Activated naive CD8-positive, alpha-beta T cell treated with anti-CD3 and anti-CD28 coated beads, Interleukin-2, amount 10 ng/mL, durations not matched to agents 7 days and 5 days (primary cell): ENCODE measurements around the gene SNCG. TPM values are rescaled to one million over a fixed set of nuclear protein-coding genes. Genes with fewer than 3 reads are reported as not detected.
"Not testable (repeated sequence)": the region's sequence is repeated elsewhere in the genome, so short reads cannot be mapped to it uniquely, and the experiment has no call there.

Experiments used
- ATAC-seq: fragments of 150-1000 bp; cut with Tn5 transposase; one replicate; pipeline ENCODE4 v1.10.0; 2021; ENCODE audit warnings: low read depth, moderate library complexity
- POLR2A ChIA-PET: fragments of 350-600 bp; sonication (Branson Sonifier 250); formaldehyde crosslinking; loops from one replicate; lab custom pipeline; 2021; ENCODE audit warnings: antibody characterized with exemption; lab: Charles Lee
- DNase-seq: peaks from one replicate; pipeline ENCODE4 v3.0.0; 2021
- H3K27ac Mint-ChIP-seq: one replicate; pipeline ENCODE4 v1.8.0; 2022; ENCODE audit warnings: mild to moderate bottlenecking, mixed read lengths
- H3K27me3 Mint-ChIP-seq: one replicate; pipeline ENCODE4 v1.8.0; 2022; ENCODE audit warnings: mild to moderate bottlenecking, moderate library complexity, mixed read lengths
- H3K36me3 Mint-ChIP-seq: one replicate; pipeline ENCODE4 v1.8.0; 2021; ENCODE audit warnings: mild to moderate bottlenecking, mixed read lengths
- H3K4me1 Mint-ChIP-seq: one replicate; pipeline ENCODE4 v1.8.0; 2021; ENCODE audit warnings: mixed read lengths
- H3K4me3 Mint-ChIP-seq: one replicate; pipeline ENCODE4 v1.8.0; 2022; ENCODE audit warnings: mild to moderate bottlenecking, moderate library complexity, mixed read lengths
- H3K9me3 Mint-ChIP-seq: one replicate; pipeline ENCODE4 v1.8.0; 2021; ENCODE audit warnings: mixed read lengths
- total RNA-seq, 2 experiments: library from RNA; stranded (reverse); gene quantifications; one replicate each; pipeline ENCODE4 v1.2.3, GENCODE V29; 2021

SNCG gene
- total RNA-seq, 2 experiments from 2014 or later = not detected

GRCh38 chr10:86968994-86969355, 10.6 kb downstream of the SNCG start:
- POLR2A ChIA-PET = interaction anchor here (0.6 kb wide), 1 partner anchor 123 kb away, joined by 3 read pairs; no protein-coding TSS in a partner anchor
- H3K4me3 Mint-ChIP-seq = no peak overlapping the region
- peaks cover 28% of the 10 kb centered on the region for H3K4me1 Mint-ChIP-seq
- H3K36me3 Mint-ChIP-seq = no peaks in the 10 kb centered on the region
- H3K9me3 Mint-ChIP-seq = no peaks in the 10 kb centered on the region
- H3K27me3 Mint-ChIP-seq = peaks cover 20% of the 10 kb centered on the region
- ATAC-seq = no peak
- no peak for DNase-seq
- no peak overlapping the region for H3K27ac Mint-ChIP-seq

GRCh38 chr10:86969421-86970041, 11.1 kb downstream of the SNCG start:
- POLR2A ChIA-PET = no interaction called here
- DNase-seq (no peak), ATAC-seq (no peak)
- Mint-ChIP-seq H3K4me1 (peaks cover 28% of the 10 kb centered on the region), H3K27me3 (peaks cover 20% of the 10 kb centered on the region), H3K9me3 (no peaks in the 10 kb centered on the region), H3K27ac (no peak overlapping the region), H3K36me3 (no peaks in the 10 kb centered on the region), H3K4me3 (no peak overlapping the region)

DNA sequence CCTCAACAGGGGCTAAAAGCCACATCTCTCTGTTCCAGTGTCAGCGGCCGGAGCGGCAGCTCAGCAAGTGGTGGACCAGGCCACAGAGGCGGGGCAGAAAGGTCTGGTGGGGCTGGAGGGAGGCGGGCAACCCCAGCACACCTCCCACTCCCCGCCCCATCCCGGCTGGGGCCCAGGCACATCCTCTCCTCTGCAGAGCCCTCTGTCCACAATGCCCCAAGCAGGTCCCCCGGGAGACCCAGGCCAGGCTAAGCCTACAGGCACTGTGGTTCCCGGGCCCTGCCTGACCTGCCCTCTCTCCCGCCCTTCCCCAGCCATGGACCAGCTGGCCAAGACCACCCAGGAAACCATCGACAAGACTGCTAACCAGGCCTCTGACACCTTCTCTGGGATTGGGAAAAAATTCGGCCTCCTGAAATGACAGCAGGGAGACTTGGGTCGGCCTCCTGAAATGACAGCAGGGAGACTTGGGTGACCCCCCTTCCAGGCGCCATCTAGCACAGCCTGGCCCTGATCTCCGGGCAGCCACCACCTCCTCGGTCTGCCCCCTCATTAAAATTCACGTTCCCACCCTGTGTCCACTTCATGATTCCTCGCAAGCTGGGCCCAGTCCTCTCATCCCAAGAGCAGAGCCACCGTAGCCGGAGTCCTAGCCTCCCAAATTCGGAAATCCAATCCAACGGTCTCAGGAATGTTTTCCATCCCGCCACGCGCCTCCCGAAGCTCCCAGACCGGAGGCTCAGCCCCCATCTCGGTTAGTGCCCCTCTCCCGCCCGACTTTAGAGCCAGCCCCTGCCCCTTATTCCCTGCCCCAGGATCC, 12.0 kb downstream of the SNCG start:
- peaks cover 28% of the 10 kb centered on the region for H3K4me1 Mint-ChIP-seq
- peak overlapping the region; percentile 51 for H3K27ac Mint-ChIP-seq
- ATAC-seq (no peak), DNase-seq (no peak)
- no peaks in the 10 kb centered on the region for H3K36me3 Mint-ChIP-seq
- H3K4me3 Mint-ChIP-seq = peak overlapping the region; percentile 74
- H3K27me3 Mint-ChIP-seq = peaks cover 20% of the 10 kb centered on the region
- no peaks in the 10 kb centered on the region for H3K9me3 Mint-ChIP-seq
- POLR2A ChIA-PET = no interaction called here

DNA sequence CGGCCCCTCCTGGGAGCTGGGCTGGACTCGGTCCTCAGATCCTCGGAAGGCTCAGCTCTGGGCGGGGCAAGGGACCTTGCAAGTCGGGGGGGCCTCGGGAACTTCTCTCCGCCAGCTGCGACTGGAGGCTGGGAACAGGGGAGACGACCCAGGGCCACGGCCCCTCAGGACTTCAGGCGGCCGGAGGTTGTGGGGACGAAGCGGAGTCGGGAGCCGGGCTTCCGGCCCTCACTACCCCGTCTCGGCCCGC, 12.5 kb downstream of the SNCG start:
- H3K27ac Mint-ChIP-seq = peak overlapping the region; percentile 51
- peak overlapping the region; percentile 74 for H3K4me3 Mint-ChIP-seq
- DNase-seq (no peak), ATAC-seq (no peak)
- H3K4me1 Mint-ChIP-seq = peaks cover 23% of the 10 kb centered on the region
- H3K36me3 Mint-ChIP-seq = no peaks in the 10 kb centered on the region
- peaks cover 20% of the 10 kb centered on the region for H3K27me3 Mint-ChIP-seq
- POLR2A ChIA-PET = no interaction called here
- H3K9me3 Mint-ChIP-seq = no peaks in the 10 kb centered on the region

- peaks cover 20% of the 10 kb centered on the region for H3K27me3 Mint-ChIP-seq
- peak overlapping the region; percentile 74 for H3K4me3 Mint-ChIP-seq
- H3K36me3 Mint-ChIP-seq = no peaks in the 10 kb centered on the region
- no peaks in the 10 kb centered on the region for H3K9me3 Mint-ChIP-seq
- POLR2A ChIA-PET = no interaction called here
- H3K4me1 Mint-ChIP-seq = peaks cover 18% of the 10 kb centered on the region
- DNase-seq (peak; percentile 89), ATAC-seq (peak; percentile 89)
- H3K27ac Mint-ChIP-seq = peak overlapping the region; percentile 51
Observed at GRCh38 chr10:86971232-86971991, 13.0 kb downstream of the SNCG start.

DNA sequence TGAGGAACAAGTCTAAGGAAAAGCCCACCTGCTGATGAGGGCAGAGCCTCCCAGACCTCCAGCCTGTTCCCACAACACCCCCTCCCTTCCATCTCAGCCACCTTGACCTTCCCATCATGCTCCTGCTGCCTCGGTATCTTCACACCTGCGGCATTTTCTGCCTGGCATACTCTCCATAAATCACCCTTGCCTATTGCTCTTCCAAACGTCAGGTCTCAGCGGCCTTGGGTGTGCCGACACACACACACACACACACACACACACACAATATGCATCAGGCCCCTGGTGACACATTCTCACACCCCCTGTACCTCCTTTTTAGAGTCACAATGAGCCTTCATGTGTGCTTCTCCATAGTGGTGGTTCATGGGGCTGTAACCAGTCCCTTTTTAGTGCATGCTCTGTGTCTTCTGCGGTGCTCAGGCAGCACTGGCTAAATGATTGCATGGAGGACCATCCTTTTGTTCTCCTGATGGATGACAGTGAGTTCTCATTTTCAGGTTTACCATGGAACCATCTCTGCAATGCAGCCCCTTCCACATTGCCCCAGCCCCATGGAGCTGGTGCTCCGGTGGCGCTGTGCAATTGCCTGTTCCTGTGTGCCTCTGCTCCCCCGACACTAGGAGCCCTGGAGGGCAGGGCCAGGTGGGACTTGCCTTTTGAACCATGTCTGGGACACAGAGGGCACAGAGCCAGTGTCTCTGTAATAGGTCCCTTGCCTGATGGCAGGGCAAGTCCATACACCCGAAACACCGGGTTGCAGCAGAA, 14.4 kb downstream of the SNCG start:
- Mint-ChIP-seq H3K27ac (peak overlapping the region; percentile 1), H3K4me1 (peaks cover 8% of the 10 kb centered on the region)

DNA sequence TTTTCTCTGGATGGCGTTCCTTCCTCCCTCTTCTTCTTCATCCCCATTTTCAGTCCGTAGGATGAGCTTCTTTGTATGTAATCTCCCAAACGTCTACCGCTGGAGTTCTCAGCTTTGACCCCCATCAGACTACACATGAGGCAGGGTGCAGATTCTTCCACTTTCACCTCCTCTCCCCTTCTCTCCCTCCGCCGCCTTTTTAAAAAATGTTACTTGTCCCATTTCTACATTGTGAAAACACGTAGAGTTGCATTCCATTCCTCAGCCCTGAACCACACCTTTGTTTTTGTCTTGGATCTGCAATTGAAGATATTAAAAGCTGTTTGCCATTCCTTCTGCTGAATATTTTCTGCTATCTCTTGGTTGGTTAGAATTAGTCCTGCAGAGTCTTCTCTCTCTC, 16.1 kb downstream of the SNCG start:
- peaks cover 22% of the 10 kb centered on the region for H3K27me3 Mint-ChIP-seq
- no peak overlapping the region for H3K27ac Mint-ChIP-seq
- H3K9me3 Mint-ChIP-seq = no peaks in the 10 kb centered on the region
- ATAC-seq (no peak), DNase-seq (no peak)
- no peak overlapping the region for H3K4me3 Mint-ChIP-seq
- POLR2A ChIA-PET = no interaction called here
- H3K36me3 Mint-ChIP-seq = no peaks in the 10 kb centered on the region
- peaks cover 8% of the 10 kb centered on the region for H3K4me1 Mint-ChIP-seq

More for the DNA sequence above, 14.4 kb downstream of the SNCG start:
- Mint-ChIP-seq H3K27me3 (peaks cover 22% of the 10 kb centered on the region), H3K36me3 (no peaks in the 10 kb centered on the region), H3K9me3 (no peaks in the 10 kb centered on the region), H3K4me3 (peak overlapping the region; percentile 6)
- ATAC-seq (no peak), DNase-seq (no peak)
- POLR2A ChIA-PET = no interaction called here

DNA sequence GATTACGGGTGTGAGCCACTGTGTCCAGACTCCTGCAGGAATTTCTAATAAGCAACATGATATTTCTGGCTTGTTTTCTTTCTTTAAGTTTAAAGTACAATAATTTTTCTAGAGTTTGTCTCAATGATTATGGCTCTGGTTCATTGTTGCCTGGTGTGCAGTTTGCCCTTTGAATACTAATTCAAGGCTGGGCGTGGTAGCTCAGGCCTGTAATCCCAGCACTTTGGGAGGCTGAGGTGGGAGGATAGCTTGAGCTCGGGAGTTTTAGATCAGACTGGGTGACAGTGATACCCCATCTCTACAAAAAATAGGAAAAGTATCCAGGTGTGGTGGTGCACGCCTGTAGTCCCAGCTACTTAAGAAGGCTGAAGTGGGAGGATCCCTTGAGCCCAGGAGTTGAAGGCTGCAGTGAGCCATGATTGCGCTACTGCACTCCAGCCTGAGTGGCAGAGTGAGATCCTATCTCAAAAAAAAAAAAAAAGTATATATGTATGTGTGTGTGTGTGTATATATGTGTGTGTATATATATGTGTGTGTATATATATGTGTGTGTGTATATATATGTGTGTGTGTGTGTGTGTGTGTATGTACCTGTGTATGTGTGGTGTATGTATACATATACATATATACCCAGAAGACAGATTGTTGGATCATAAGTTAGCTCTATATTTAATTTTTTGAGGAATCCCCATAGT, 18.1 kb downstream of the SNCG start:
- peaks cover 23% of the 10 kb centered on the region for H3K27me3 Mint-ChIP-seq
- ATAC-seq (no peak), DNase-seq (no peak)
- no peak overlapping the region for H3K27ac Mint-ChIP-seq
- no peaks in the 10 kb centered on the region for H3K36me3 Mint-ChIP-seq
- POLR2A ChIA-PET = no interaction called here
- no peak overlapping the region for H3K4me3 Mint-ChIP-seq
- no peaks in the 10 kb centered on the region for H3K9me3 Mint-ChIP-seq
- peaks cover 3% of the 10 kb centered on the region for H3K4me1 Mint-ChIP-seq

- DNase-seq, H3K9me3 Mint-ChIP-seq, ATAC-seq, H3K4me1 Mint-ChIP-seq, H3K4me3 Mint-ChIP-seq, POLR2A ChIA-PET, H3K36me3 Mint-ChIP-seq, H3K27ac Mint-ChIP-seq: not testable (repeated sequence)
- H3K27me3 Mint-ChIP-seq = peaks cover 22% of the 10 kb centered on the region
Observed at GRCh38 chr10:86978457-86978856, 20.1 kb downstream of the SNCG start.

DNA sequence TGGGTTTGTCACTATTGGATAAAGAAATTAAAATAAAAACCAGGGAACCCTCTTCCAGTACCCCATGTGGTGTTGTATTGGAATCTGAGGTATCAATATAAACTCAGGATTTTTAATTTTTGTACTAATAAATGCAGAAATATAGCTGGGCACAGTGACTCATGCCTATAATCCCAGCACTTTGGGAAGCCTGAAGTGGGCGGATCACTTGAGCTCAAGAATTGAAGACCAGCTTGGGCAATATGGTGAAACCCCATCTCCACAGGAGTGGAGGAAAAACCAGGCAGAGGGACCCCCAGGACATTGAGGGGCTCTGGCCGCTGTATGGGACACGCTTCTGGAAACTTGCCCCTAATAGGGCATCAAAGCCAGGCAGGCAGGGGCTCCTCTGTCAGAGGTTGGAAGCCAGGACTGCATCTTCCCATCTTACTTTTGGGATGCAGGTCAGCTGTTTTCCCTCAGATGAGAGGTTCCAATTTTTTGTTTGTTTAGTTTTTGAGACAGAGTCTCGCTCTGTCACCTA, 21.0 kb downstream of the SNCG start:
- Mint-ChIP-seq H3K4me1 (no peaks in the 10 kb centered on the region), H3K27ac (no peak overlapping the region), H3K9me3 (no peaks in the 10 kb centered on the region), H3K27me3 (peaks cover 21% of the 10 kb centered on the region), H3K4me3 (no peak overlapping the region), H3K36me3 (no peaks in the 10 kb centered on the region)
- DNase-seq = no peak
- POLR2A ChIA-PET = no interaction called here
- ATAC-seq = no peak

GRCh38 chr10:86979977-86980448, 21.6 kb downstream of the SNCG start:
- POLR2A ChIA-PET = no interaction called here
- DNase-seq (no peak), ATAC-seq (no peak)
- H3K4me1 Mint-ChIP-seq = no peaks in the 10 kb centered on the region
- no peaks in the 10 kb centered on the region for H3K36me3 Mint-ChIP-seq
- H3K9me3 Mint-ChIP-seq = no peaks in the 10 kb centered on the region
- no peak overlapping the region for H3K27ac Mint-ChIP-seq
- peaks cover 21% of the 10 kb centered on the region for H3K27me3 Mint-ChIP-seq
- H3K4me3 Mint-ChIP-seq = no peak overlapping the region

DNA sequence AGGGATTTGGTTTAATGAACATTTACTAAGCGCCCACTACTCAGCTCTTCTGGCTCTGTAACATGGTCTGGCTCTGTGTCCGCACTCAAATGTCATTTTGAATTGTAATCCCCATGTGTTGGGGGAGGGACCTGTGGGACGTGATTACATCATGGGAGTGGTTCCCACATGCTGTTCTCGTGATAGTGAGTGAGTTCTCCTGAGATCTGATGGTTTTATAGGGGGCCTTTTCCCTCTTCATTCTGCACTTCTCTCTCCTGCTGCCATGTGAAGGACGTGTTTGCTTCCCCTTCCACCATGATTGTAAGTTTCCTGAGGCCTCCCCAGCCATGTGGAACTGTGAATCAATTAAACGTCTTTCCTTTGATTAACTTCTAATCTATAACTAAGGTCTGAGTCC, 22.6 kb downstream of the SNCG start:
- peaks cover 21% of the 10 kb centered on the region for H3K27me3 Mint-ChIP-seq
- POLR2A ChIA-PET, H3K36me3 Mint-ChIP-seq, H3K4me3 Mint-ChIP-seq, H3K4me1 Mint-ChIP-seq, H3K27ac Mint-ChIP-seq, H3K9me3 Mint-ChIP-seq, DNase-seq, ATAC-seq: not testable (repeated sequence)
